ENCODE measurements around the gene LZTS3.
A peak's percentile ranks its signal among the peaks of the same experiment; 100 is the strongest.
"Not testable (repeated sequence)": the region's sequence is repeated elsewhere in the genome, so short reads cannot be mapped to it uniquely, and the experiment has no call there.

The LZTS3 gene

DNA sequence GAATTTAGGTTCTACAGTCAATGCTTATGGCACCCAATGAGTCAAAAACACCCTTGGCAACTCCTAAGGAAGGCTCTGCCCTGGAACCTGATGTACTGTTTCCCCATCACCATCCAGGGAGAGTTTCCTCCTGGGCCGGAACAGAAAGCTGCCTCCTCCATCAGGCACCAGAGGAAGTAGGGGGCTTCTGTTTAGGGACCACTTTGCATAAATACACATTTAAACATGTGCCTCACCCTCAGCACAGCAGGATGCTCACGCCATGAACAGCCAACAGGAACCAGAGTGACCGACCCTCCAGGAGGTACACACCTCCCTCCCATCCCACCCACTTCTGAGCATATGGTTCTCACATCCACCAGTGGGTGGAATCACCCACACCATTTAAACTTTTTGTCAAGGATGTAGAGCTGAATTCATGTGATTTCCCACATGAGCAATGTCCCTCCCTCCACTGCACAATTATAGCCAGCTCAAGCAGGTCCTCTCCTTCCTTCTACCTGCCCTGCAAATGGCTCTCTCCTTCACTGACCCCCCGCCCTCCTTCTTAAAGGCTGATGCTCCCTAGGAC, 16.3 kb upstream of the LZTS3 start:
- Histone ChIP-seq H3K4me3 (ENCODE audit: low read depth, low read length) (no peak overlapping the region), H3K27me3 (ENCODE audit: control insufficient read depth, insufficient read depth, low read length) (no peaks in the 10 kb centered on the region), H3K36me3 (ENCODE audit: control insufficient read depth, insufficient read depth, low read length) (peaks cover 52% of the 10 kb centered on the region), H3K27ac (ENCODE audit: low read depth, low read length) (no peak overlapping the region), H3K9ac (ENCODE audit: low read depth, low read length) (no peak overlapping the region), H3K4me1 (ENCODE audit: control insufficient read depth, insufficient read depth, low read length) (0 out of 2 replicates have a peak, but pooled peaks cover 3% of the 10 kb centered on the region), H3K9me3 (ENCODE audit: control insufficient read depth, insufficient read depth, low read length) (no peaks in the 10 kb centered on the region)

DNA sequence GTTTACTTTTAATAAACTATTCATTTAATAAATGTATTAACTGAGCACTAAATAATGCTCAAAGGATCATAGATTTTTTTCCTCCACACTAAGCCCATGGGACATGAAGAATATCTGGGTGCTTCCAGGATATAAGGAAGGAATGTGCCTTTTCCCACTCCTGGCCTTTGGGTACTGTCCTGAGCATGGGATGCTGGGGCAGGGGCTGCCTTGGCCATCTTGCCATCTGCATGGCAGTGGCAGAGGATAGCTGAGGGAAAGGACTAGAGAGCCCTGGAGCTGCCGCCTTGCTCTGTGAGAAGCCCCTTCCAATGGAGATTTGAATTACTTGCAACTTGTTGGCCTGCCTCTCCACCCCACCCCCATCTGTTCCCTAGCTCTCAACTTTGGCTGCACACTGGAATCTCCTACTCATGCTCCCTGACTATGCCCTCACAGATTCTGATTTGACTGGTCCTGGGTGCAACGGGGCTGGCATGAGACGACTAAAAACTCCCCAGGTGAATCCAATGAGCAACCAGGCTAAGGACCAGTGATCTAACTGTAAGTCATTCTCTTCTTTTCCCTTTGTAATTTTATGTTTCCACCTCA, 15.6 kb upstream of the LZTS3 start:
- H3K9me3 ChIP-seq (ENCODE audit: control insufficient read depth, insufficient read depth, low read length) = no peaks in the 10 kb centered on the region
- 0 out of 2 replicates have a peak, but pooled peaks cover 3% of the 10 kb centered on the region for H3K4me1 ChIP-seq (ENCODE audit: control insufficient read depth, insufficient read depth, low read length)
- H3K9ac ChIP-seq (ENCODE audit: low read depth, low read length) = no peak overlapping the region
- no peaks in the 10 kb centered on the region for H3K27me3 ChIP-seq (ENCODE audit: control insufficient read depth, insufficient read depth, low read length)
- peaks cover 45% of the 10 kb centered on the region for H3K36me3 ChIP-seq (ENCODE audit: control insufficient read depth, insufficient read depth, low read length)
- no peak overlapping the region for H3K27ac ChIP-seq (ENCODE audit: low read depth, low read length)
- no peak overlapping the region for H3K4me3 ChIP-seq (ENCODE audit: low read depth, low read length)

DNA sequence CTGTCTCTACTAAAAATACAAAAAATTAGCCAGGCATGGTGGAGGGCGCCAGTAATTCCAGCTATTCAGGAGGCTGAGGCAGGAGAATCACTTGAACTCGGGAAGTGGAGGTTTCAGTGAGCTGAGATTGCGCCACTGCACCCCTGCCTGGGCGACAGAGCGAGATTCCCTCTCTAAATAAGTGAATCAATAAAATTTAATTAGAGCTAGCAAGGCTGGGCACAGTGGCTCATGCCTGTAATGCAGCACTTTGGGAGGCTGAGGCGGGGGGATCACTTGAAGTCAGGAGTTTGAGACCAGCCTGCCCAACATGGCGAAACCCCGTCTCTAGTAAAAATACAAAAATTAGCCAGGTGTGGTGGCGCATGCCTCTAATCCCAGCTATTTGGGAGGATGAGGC, 14.5 kb upstream of the LZTS3 start:
- H3K27ac ChIP-seq (ENCODE audit: low read depth, low read length); H3K9ac ChIP-seq (ENCODE audit: low read depth, low read length); H3K4me1 ChIP-seq (ENCODE audit: control insufficient read depth, insufficient read depth, low read length); H3K9me3 ChIP-seq (ENCODE audit: control insufficient read depth, insufficient read depth, low read length); H3K27me3 ChIP-seq (ENCODE audit: control insufficient read depth, insufficient read depth, low read length); H3K4me3 ChIP-seq (ENCODE audit: low read depth, low read length): not testable (repeated sequence)
- peaks cover 37% of the 10 kb centered on the region for H3K36me3 ChIP-seq (ENCODE audit: control insufficient read depth, insufficient read depth, low read length)

DNA sequence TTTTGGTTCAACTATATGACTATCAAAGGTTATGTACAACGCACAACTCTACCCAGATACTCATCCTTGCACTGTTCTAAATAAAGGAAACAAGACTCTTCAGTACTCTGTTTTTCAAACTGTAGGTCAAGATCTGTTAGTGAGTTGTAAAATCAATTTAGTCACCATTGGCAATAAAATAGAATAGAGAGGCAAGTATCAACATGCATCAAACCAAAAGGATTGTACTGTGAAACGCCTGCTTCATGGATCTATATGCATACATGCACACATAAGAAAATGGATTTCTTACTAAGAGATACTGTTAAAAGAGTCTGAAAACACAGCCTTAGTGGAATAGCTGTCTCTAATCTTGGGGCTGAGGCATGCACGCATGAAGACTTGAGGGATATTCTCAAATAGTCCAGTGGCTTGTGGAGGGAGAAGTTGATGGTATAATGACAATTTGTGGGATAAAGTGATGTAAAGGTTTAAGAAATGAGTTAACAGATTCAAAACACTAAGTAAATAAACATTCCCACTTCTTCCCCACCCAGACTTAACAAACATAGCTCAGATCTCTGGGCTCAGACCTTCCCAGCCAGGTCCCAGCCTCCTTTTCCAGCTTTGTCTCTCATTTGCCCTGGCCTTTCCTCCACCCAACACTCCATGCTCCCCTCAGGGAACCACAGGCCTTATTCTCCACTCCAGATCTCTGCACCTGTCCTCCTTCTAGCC, 10.7 kb upstream of the LZTS3 start:
- Histone ChIP-seq H3K4me1 (ENCODE audit: control insufficient read depth, insufficient read depth, low read length) (no peaks in the 10 kb centered on the region), H3K27me3 (ENCODE audit: control insufficient read depth, insufficient read depth, low read length) (no peaks in the 10 kb centered on the region), H3K4me3 (ENCODE audit: low read depth, low read length) (no peak overlapping the region), H3K27ac (ENCODE audit: low read depth, low read length) (no peak overlapping the region), H3K9me3 (ENCODE audit: control insufficient read depth, insufficient read depth, low read length) (no peaks in the 10 kb centered on the region), H3K9ac (ENCODE audit: low read depth, low read length) (no peak overlapping the region), H3K36me3 (ENCODE audit: control insufficient read depth, insufficient read depth, low read length) (peaks cover under 1% of the 10 kb centered on the region; the same call in 1 of the 2 replicates)

DNA sequence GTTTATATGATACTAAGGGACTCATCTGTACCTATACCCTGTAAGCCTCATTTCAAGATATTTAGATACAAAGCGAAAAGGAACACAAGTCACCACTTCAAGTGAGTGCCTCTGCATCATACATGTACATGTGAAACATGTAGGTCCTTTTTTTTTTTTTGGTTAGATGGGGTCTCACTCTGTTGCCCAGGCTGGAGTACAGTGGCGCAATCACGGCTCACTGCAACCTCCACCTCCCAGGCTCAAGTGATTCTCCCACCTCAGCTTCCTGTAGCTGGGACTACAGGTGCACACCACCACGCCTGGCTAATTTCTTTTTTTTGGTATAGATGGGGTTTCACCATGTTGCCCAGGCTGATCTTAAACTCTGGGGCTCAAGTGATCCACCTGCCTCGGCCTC, 9.1 kb upstream of the LZTS3 start:
- H3K27me3 ChIP-seq (ENCODE audit: control insufficient read depth, insufficient read depth, low read length); H3K9ac ChIP-seq (ENCODE audit: low read depth, low read length); H3K4me1 ChIP-seq (ENCODE audit: control insufficient read depth, insufficient read depth, low read length); H3K36me3 ChIP-seq (ENCODE audit: control insufficient read depth, insufficient read depth, low read length); H3K4me3 ChIP-seq (ENCODE audit: low read depth, low read length); H3K9me3 ChIP-seq (ENCODE audit: control insufficient read depth, insufficient read depth, low read length); H3K27ac ChIP-seq (ENCODE audit: low read depth, low read length): not testable (repeated sequence)

DNA sequence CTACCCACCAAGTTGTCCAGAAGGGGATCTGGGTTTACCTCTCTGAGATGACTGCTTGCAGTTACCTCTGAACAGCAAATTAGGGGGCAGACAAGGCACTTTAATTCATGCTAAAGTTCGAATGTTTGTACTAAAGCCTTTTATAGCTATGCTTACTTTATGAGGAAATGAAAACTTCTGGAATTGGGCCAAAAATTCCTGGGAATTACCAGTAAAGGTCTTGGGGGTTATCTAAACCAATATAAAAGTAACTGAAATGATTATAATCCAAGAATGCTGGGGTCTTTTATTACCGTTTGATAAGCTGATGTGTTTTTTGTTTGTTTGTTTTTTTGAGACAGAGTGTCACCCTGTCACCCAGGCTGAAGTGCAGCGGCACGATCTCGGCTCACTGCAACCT, 7.9 kb upstream of the LZTS3 start:
- Histone ChIP-seq H3K27me3 (ENCODE audit: control insufficient read depth, insufficient read depth, low read length) (no peaks in the 10 kb centered on the region), H3K36me3 (ENCODE audit: control insufficient read depth, insufficient read depth, low read length) (no peaks in the 10 kb centered on the region), H3K4me1 (ENCODE audit: control insufficient read depth, insufficient read depth, low read length) (peaks cover 5% of the 10 kb centered on the region), H3K9me3 (ENCODE audit: control insufficient read depth, insufficient read depth, low read length) (no peaks in the 10 kb centered on the region), H3K9ac (ENCODE audit: low read depth, low read length) (no peak overlapping the region), H3K4me3 (ENCODE audit: low read depth, low read length) (no peak overlapping the region), H3K27ac (ENCODE audit: low read depth, low read length) (no peak overlapping the region)

DNA sequence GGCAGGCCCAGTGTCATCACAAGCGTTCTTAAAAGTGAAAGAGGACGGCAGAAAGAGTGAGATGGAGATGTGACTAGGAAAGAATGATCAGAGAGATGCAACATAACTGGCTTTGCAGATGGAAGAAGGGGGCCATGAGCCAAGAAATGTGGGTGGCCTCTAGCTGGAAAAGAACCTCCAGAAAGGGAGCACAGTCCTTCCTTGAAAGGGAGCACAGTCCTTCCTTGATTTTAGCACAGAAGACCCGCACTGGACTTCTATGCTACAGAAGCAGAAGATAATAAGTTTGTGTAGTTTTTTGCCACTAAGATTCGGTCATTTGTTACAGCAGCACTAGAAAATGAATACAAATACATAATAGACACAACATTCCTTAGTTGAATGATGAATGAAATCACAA, 7.0 kb upstream of the LZTS3 start:
- H3K36me3 ChIP-seq (ENCODE audit: control insufficient read depth, insufficient read depth, low read length) = no peaks in the 10 kb centered on the region
- H3K27me3 ChIP-seq (ENCODE audit: control insufficient read depth, insufficient read depth, low read length) = no peaks in the 10 kb centered on the region
- peaks cover 8% of the 10 kb centered on the region for H3K4me1 ChIP-seq (ENCODE audit: control insufficient read depth, insufficient read depth, low read length)
- H3K4me3 ChIP-seq (ENCODE audit: low read depth, low read length) = no peak overlapping the region
- H3K27ac ChIP-seq (ENCODE audit: low read depth, low read length) = no peak overlapping the region
- H3K9ac ChIP-seq (ENCODE audit: low read depth, low read length) = no peak overlapping the region
- H3K9me3 ChIP-seq (ENCODE audit: control insufficient read depth, insufficient read depth, low read length) = no peaks in the 10 kb centered on the region

DNA sequence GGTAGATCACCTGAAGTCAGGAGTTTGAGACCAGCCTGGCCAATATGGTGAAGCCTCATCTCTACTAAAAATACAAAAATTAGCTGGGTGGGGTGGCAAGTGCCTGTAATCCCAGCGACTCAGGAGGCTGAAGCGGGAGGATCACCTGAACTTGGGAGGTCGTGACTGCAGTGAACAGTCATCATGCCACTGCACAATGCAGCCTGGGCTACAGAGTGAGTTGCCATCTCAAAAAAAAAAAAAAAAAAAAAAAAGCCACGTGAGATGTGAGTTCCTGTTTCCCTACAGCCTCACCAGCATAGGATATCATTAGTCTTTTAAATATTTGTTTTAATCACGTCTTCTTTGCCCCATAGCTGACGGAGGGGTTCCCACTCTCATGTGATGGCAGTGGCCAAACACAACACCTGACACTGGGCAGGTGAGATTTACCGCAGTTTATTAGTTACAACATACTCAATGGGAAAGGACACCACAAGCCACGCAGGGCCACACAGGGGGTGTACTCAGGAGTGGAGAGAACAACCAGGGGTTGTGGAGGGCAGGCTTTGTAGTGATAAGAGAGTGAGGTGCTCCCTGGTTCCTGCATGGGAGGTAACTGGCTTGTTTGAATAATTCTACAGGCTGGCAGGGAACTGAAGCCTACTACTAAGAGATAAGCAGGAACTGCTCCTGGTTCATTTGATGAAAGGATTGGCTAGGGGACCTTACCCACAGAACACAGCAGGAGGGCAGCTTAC, 4.6 kb upstream of the LZTS3 start:
- Histone ChIP-seq H3K27ac (ENCODE audit: low read depth, low read length) (no peak overlapping the region), H3K4me3 (ENCODE audit: low read depth, low read length) (no peak overlapping the region), H3K9ac (ENCODE audit: low read depth, low read length) (no peak overlapping the region), H3K4me1 (ENCODE audit: control insufficient read depth, insufficient read depth, low read length) (peaks cover 15% of the 10 kb centered on the region), H3K36me3 (ENCODE audit: control insufficient read depth, insufficient read depth, low read length) (no peaks in the 10 kb centered on the region), H3K27me3 (ENCODE audit: control insufficient read depth, insufficient read depth, low read length) (no peaks in the 10 kb centered on the region), H3K9me3 (ENCODE audit: control insufficient read depth, insufficient read depth, low read length) (no peaks in the 10 kb centered on the region)

DNA sequence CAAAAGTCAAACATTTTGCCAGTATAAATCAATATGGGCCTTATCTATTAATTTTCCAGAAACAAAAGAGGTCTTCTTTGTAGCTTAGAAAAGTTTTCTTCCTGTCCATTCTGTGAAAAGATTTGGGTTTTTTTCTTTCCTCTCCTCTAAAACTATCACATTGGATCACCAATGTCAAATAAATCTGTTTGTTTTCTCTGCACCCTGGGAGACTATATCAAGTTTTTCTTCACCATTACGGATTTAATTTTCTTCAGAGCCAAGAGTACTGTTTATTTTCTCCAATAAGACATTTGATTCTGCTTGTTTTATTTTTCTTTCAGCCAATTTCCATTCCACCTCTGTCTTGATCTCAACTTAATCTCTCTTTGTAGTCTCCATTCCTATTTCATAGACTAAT, 1.9 kb upstream of the LZTS3 start:
- peak overlapping the region; percentile 76; the same call in 1 of the 2 replicates for H3K9ac ChIP-seq (ENCODE audit: low read depth, low read length)
- no peaks in the 10 kb centered on the region for H3K9me3 ChIP-seq (ENCODE audit: control insufficient read depth, insufficient read depth, low read length)
- no peaks in the 10 kb centered on the region; the same call in 1 of the 2 replicates for H3K27me3 ChIP-seq (ENCODE audit: control insufficient read depth, insufficient read depth, low read length)
- H3K27ac ChIP-seq (ENCODE audit: low read depth, low read length) = peak overlapping the region; percentile 60
- no peaks in the 10 kb centered on the region for H3K36me3 ChIP-seq (ENCODE audit: control insufficient read depth, insufficient read depth, low read length)
- peak overlapping the region; percentile 94 for H3K4me3 ChIP-seq (ENCODE audit: low read depth, low read length)
- peaks cover 28% of the 10 kb centered on the region for H3K4me1 ChIP-seq (ENCODE audit: control insufficient read depth, insufficient read depth, low read length)

DNA sequence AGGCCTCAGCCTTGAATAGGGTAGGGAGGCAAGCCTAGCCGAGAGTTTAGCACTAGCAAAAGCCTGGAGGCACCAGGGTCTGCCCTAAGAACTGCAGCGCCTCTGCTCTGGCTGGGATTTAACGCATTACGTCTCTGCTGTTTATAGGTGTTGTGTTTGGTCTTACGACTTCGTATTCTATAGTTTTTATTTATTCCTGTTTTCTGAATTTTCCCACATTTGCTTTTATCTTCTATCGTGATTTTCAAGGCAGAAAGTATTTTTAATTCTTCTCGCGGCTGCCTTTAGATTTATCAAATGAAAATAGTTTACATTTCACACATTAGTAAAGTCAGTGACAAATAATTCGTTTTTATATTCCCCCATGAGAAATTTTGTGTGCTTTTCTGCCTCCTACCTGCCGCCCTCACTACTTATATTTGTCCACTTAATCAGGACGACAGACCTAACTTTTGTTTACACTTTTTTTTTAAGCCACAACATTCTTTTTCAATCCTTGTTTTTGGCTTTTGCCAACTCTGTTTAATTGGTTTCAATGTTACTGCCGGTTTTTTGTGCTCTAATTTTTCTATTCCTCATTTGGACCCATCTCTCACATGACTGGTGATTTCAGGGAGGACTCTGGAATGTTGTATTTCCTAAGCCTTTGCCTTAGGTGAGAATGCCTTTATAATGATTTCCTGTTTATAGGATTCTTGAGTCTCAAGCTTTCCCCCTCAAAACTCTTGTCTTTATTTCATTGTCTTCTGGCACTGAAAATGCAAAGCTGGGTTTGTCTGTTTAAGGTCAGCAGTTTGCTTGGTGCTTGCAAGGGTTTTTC, 1.3 kb upstream of the LZTS3 start:
- Histone ChIP-seq H3K4me1 (ENCODE audit: control insufficient read depth, insufficient read depth, low read length) (peaks cover 28% of the 10 kb centered on the region), H3K36me3 (ENCODE audit: control insufficient read depth, insufficient read depth, low read length) (no peaks in the 10 kb centered on the region), H3K9ac (ENCODE audit: low read depth, low read length) (peak overlapping the region; percentile 76), H3K27me3 (ENCODE audit: control insufficient read depth, insufficient read depth, low read length) (no peaks in the 10 kb centered on the region; the same call in 1 of the 2 replicates), H3K9me3 (ENCODE audit: control insufficient read depth, insufficient read depth, low read length) (no peaks in the 10 kb centered on the region), H3K27ac (ENCODE audit: low read depth, low read length) (peak overlapping the region; percentile 93), H3K4me3 (ENCODE audit: low read depth, low read length) (peak overlapping the region; percentile 94)

All from HUES48 (cell line).